C4-2B (cell line): ENCODE results near the gene ZFAND6.
"Not testable (repeated sequence)": the region's sequence is repeated elsewhere in the genome, so short reads cannot be mapped to it uniquely, and the experiment has no call there.

ENCODE experiments used
- H3K27ac ChIP-seq: fragments of 450-650 bp; 2 replicates; pipeline ENCODE4 v1.5.1; 2017
- ZFX ChIP-seq: fragments of 450-650 bp; IDR thresholded peaks from 2 replicates; pipeline ENCODE4 v1.6.1; 2017
- TF ChIP-seq, protein P1 (sequence below): fragments of 450-650 bp; conservative IDR thresholded peaks from 2 replicates; pipeline ENCODE4 v1.5.1; 2017; ENCODE audit warnings: mild to moderate bottlenecking

Gene ZFAND6

DNA sequence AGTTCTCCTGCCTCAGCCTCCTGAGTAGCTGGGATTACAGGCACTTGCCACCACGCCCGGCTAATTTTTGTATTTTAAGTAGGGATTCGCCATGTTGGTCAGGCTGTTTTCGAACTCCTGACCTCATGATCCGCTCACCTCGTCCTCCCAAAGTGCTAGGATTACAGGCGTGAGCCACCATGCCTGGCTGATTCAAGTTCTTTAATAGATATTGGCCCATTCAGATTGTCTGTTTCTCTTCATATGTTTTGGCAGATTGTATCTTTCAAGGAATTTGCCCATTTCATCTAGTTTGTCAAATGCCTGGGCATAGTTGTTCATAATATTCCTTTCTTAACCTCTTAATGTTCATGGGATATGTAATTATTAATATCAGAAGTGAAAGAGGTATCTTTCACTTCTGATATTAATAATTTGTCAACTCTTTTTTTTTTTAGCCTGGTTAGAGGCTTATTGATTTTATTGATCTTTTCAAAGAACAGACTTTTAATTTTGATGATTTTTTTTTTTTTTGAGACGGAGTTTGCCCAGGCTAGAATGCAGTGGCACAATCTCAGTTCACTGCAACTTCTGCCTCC is 40.2 kb upstream of the ZFAND6 start:
- no peak overlapping the region for H3K27ac ChIP-seq
- TF ChIP-seq ZFX = no peak
- TF ChIP-seq, protein P1, sequence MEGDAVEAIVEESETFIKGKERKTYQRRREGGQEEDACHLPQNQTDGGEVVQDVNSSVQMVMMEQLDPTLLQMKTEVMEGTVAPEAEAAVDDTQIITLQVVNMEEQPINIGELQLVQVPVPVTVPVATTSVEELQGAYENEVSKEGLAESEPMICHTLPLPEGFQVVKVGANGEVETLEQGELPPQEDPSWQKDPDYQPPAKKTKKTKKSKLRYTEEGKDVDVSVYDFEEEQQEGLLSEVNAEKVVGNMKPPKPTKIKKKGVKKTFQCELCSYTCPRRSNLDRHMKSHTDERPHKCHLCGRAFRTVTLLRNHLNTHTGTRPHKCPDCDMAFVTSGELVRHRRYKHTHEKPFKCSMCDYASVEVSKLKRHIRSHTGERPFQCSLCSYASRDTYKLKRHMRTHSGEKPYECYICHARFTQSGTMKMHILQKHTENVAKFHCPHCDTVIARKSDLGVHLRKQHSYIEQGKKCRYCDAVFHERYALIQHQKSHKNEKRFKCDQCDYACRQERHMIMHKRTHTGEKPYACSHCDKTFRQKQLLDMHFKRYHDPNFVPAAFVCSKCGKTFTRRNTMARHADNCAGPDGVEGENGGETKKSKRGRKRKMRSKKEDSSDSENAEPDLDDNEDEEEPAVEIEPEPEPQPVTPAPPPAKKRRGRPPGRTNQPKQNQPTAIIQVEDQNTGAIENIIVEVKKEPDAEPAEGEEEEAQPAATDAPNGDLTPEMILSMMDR = no peak

DNA sequence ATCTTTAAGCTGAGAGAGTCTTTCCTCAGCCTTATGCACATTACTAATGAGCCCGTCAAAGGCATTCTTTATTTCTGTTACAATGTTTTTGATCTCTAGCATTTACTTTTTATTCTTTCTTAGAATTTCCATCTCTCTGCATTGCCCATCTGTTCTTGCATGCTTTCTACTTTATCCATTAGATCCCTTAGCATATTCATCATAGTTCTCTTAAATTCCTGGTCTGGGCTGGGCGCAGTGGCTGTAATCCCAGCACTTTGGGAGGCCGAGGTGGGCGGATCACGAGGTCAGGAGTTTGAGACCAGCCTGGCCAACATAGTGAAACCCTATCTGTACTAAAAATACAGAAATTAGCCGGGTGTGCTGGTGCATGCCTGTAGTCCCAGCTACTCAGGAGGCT is 39.3 kb upstream of the ZFAND6 start:
- H3K27ac ChIP-seq = not testable (repeated sequence)

DNA sequence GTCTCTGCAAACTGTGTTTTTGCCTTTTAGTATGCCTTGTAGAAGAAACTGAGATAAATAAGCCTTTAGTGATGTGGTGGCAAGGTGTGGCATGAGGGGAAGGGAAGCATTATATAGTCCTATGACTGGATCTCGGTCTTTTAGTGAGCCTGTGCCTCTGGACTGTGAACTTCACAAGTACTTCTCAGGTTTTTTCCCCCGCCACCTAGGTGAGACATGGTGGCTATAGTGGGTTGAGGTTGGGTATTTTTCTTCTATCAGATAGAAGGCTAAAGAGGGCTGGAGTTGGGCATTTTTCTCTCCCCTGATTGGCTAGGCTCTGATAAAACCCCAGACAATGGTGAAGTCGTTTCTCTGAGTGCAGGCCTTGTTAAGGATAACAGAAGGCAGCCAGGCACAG is 38.7 kb upstream of the ZFAND6 start:
- no peak for TF ChIP-seq ZFX
- TF ChIP-seq, protein P1 = no peak
- no peak overlapping the region for H3K27ac ChIP-seq

DNA sequence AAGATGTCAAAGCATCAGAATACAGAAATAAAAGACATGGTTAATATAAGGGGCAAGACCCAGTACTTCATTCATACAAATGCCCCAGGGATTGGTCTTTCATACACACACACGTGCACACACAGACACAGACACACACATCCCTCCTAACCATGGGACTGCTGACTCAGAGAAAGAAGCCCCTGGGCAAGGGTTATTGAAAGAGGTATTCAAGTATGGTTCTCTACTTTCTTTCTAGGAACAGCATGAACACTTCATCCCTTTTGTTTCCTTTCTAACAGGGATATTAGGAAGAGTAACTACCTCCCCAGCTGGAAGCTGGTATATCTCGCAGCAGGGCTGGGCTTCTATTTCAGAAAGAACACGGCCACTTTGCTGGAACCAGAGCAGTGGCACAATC is 33.2 kb upstream of the ZFAND6 start:
- TF ChIP-seq, protein P1 = no peak
- no peak for TF ChIP-seq ZFX
- H3K27ac ChIP-seq = no peak overlapping the region

DNA sequence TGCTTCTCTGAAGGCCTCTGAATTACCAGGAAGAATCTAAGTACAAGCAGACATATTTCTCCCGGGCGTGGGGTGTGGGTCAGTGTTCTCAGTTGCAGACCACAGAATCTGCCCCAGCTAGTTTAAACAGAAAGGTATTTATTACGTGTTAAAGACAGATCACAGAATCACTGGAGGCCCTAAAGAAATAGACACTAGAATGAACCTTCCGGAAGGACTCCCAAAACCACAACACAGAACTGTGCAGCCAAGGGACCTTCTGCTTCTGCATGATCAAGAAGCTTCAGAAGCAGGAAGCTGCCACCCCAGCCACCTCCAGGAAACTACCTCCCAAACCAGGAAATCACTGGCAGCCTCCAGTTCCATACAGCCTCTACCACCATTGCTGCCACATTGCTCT is 32.7 kb upstream of the ZFAND6 start:
- TF ChIP-seq, protein P1 = no peak
- no peak for TF ChIP-seq ZFX
- H3K27ac ChIP-seq = no peak overlapping the region

DNA sequence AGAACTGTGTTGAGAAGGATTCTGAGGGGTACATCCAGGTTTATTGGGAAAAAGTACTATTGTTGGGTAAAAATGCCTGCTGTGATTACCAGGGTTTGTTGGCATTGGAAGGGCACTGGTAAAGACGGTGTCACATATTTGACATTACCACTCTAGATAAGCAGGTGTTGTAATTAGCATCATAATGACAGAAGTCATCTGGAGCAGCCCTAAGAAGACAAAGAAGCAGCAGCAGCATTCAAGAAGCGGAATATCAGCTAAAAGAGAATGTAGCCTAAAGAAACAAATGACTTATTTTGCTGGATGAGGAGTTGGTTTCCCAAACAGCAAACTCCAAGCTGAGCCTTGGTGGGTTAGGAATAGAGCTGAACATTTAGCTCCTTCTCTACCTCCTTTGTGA is 30.5 kb upstream of the ZFAND6 start:
- TF ChIP-seq, protein P1 = no peak
- no peak for TF ChIP-seq ZFX
- no peak overlapping the region for H3K27ac ChIP-seq

DNA sequence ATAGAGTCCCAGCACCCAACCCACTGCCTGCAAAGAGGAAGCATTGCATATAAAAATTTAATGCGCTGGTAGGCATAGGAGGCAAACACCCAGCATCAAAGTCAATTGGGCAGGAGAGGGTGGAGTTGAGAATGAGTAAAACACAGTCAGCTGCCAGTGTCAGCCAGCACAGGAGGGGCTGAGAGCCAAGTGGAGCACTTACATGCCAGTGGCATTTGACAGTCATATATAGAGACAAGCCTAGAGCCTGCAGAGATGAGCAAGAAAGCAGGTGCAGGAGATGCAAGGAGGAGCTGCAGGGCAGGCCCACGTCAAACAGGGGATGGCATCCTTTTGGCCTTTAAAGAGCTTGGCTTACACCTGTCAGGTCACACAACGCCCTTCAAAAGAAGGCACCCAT is 27.6 kb upstream of the ZFAND6 start:
- H3K27ac ChIP-seq = no peak overlapping the region

DNA sequence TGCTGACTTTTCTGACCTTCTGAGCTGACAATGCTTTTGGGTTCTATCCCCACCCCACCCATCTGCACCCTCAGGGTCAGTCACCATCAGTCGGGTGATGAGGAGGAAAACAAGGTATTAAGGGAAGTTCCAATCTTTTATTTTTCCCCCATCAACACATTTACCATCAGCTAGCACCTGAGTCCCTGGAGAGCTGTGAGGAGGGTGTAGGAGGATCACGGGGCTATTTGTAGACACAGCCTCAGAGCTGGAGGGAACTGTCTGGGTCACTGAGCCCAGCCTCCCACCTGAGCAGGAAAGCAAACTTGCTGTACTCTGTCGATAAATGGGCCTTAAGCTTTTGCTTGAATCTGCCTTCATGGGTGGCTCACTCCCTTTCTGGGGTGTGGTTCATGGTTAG is 24.8 kb upstream of the ZFAND6 start:
- H3K27ac ChIP-seq = no peak overlapping the region
- TF ChIP-seq, protein P1 = no peak
- TF ChIP-seq ZFX = no peak

More for the DNA sequence above, 27.6 kb upstream of the ZFAND6 start:
- TF ChIP-seq, protein P1 = no peak
- no peak for TF ChIP-seq ZFX
